A673 (cell line): ENCODE results near the gene SLCO3A1.

Experiments used
- EZH2 ChIP-seq: fragments of 200-600 bp; sonication (generic); IDR thresholded peaks from 2 replicates; pipeline ENCODE4 v1.6.1; 2017; ENCODE audit warnings: borderline replicate concordance, low read depth, mild to moderate bottlenecking, mixed read lengths, antibody characterized with exemption, low read length; ENCODE audit not compliant: poor library complexity, severe bottlenecking
- TF ChIP-seq, protein P1 (sequence below): fragments of 300-800, 200-600 bp; sonication (generic); conservative IDR thresholded peaks from 2 replicates; pipeline ENCODE4 v1.5.1; 2017; ENCODE audit warnings: low read depth, mild to moderate bottlenecking, antibody characterized with exemption, low read length, moderate library complexity, mixed read lengths

DNA sequence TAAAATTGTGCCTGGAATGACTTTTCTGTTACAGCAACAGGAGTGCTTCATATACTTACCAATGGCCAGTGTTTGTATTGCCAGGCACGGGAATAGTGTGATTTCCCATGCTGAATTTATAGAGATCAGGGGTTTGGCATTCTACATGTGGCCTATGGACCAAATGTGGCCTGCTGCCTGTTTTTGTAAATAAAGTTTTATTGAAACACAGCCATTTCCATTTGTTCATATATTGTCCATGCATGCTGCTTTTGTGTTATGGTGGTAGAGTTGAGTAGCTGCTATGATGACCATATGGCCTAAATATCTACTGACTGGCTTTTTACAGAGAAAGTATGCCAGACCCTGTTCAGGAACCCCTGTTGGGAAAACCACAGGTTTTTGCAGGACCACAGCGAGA lies 55.6 kb downstream of the SLCO3A1 start:
- TF ChIP-seq, protein P1, sequence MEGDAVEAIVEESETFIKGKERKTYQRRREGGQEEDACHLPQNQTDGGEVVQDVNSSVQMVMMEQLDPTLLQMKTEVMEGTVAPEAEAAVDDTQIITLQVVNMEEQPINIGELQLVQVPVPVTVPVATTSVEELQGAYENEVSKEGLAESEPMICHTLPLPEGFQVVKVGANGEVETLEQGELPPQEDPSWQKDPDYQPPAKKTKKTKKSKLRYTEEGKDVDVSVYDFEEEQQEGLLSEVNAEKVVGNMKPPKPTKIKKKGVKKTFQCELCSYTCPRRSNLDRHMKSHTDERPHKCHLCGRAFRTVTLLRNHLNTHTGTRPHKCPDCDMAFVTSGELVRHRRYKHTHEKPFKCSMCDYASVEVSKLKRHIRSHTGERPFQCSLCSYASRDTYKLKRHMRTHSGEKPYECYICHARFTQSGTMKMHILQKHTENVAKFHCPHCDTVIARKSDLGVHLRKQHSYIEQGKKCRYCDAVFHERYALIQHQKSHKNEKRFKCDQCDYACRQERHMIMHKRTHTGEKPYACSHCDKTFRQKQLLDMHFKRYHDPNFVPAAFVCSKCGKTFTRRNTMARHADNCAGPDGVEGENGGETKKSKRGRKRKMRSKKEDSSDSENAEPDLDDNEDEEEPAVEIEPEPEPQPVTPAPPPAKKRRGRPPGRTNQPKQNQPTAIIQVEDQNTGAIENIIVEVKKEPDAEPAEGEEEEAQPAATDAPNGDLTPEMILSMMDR: no peak
- no peak for TF ChIP-seq EZH2
